ENCODE measurements around the gene COX6A1.

COX6A1 gene

GRCh38 chr12:120437735-120438494, at the start of gene COX6A1:
TSS of gene COX6A1 (plus strand) at chr12:120438113. CDS start at chr12:120438127, 14 bp downstream.
- DNase-seq (ENCODE audit: low read depth in 2 of 2), result peak; percentile 93 to 98

GRCh38 chr12:120388691-120389481, 49.0 kb upstream of the COX6A1 start:
- no peak for DNase-seq (ENCODE audit: low read depth in 2 of 2)

- DNase-seq (ENCODE audit: low read depth in 2 of 2), result no peak
Observed at GRCh38 chr12:120390540-120391120, 47.3 kb upstream of the COX6A1 start.

GRCh38 chr12:120394483-120395367, 43.2 kb upstream of the COX6A1 start:
- no peak for DNase-seq (ENCODE audit: low read depth in 2 of 2)

GRCh38 chr12:120397824-120398540, 39.9 kb upstream of the COX6A1 start:
- no peak for DNase-seq (ENCODE audit: low read depth in 2 of 2)

GRCh38 chr12:120399531-120399930, 38.4 kb upstream of the COX6A1 start:
- no peak for DNase-seq (ENCODE audit: low read depth in 2 of 2)

- DNase-seq (ENCODE audit: low read depth in 2 of 2), result no peak
Observed at GRCh38 chr12:120402217-120402616, 35.7 kb upstream of the COX6A1 start.

- no peak for DNase-seq (ENCODE audit: low read depth in 2 of 2)
Observed at GRCh38 chr12:120403869-120404268, 34.0 kb upstream of the COX6A1 start.

- no peak for DNase-seq (ENCODE audit: low read depth in 2 of 2)
Observed at GRCh38 chr12:120404271-120404670, 33.6 kb upstream of the COX6A1 start.

GRCh38 chr12:120406069-120406468, 31.8 kb upstream of the COX6A1 start:
- DNase-seq (ENCODE audit: low read depth in 2 of 2), result no peak

- no peak for DNase-seq (ENCODE audit: low read depth in 2 of 2)
Observed at GRCh38 chr12:120406553-120406952, 31.4 kb upstream of the COX6A1 start.

GRCh38 chr12:120408771-120409170, 29.1 kb upstream of the COX6A1 start:
- DNase-seq (ENCODE audit: low read depth in 2 of 2), result no peak

GRCh38 chr12:120412421-120412820, 25.5 kb upstream of the COX6A1 start:
- DNase-seq (ENCODE audit: low read depth in 2 of 2), result no peak

- DNase-seq (ENCODE audit: low read depth in 2 of 2), result no peak
Observed at GRCh38 chr12:120413901-120414695, 23.8 kb upstream of the COX6A1 start.

GRCh38 chr12:120416490-120417216, 21.3 kb upstream of the COX6A1 start:
- no peak for DNase-seq (ENCODE audit: low read depth in 2 of 2)

GRCh38 chr12:120417917-120418580, 19.9 kb upstream of the COX6A1 start:
- no peak for DNase-seq (ENCODE audit: low read depth in 2 of 2)

- no peak for DNase-seq (ENCODE audit: low read depth in 2 of 2)
Observed at GRCh38 chr12:120421701-120422100, 16.2 kb upstream of the COX6A1 start.

GRCh38 chr12:120422892-120423456, 14.9 kb upstream of the COX6A1 start:
- no peak for DNase-seq (ENCODE audit: low read depth in 2 of 2)

- no peak for DNase-seq (ENCODE audit: low read depth in 2 of 2)
Observed at GRCh38 chr12:120425797-120426196, 12.1 kb upstream of the COX6A1 start.

Measured in activated CD8-positive, alpha-beta memory T cell treated with anti-CD3 and anti-CD28 coated beads for 4 hours (primary cell).